Osteocyte (in vitro differentiated cells): ENCODE data around the gene TRIP10. TPM values are rescaled to one million over a fixed set of nuclear protein-coding genes. Genes with fewer than 3 reads are reported as not detected.

ENCODE experiments used
- DNase-seq: peaks from one replicate; pipeline ENCODE4 v3.0.0; 2021; ENCODE audit warnings: mixed read lengths; ENCODE audit not compliant: unreplicated experiment; ENCODE audit errors: extremely low spot score
- H3K27ac Mint-ChIP-seq: one replicate; pipeline ENCODE4 v1.8.0; 2021; ENCODE audit warnings: mild to moderate bottlenecking, mixed read lengths; ENCODE audit not compliant: unreplicated experiment
- H3K27me3 Mint-ChIP-seq: one replicate; pipeline ENCODE4 v1.8.0; 2021; ENCODE audit warnings: mixed read lengths; ENCODE audit not compliant: unreplicated experiment
- H3K36me3 Mint-ChIP-seq: one replicate; pipeline ENCODE4 v1.8.0; 2021; ENCODE audit warnings: mixed read lengths; ENCODE audit not compliant: unreplicated experiment
- H3K4me1 Mint-ChIP-seq: one replicate; pipeline ENCODE4 v1.8.0; 2021; ENCODE audit warnings: mixed read lengths; ENCODE audit not compliant: unreplicated experiment
- H3K4me3 Mint-ChIP-seq: one replicate; pipeline ENCODE4 v1.8.0; 2021; ENCODE audit warnings: mild to moderate bottlenecking, moderate library complexity, mixed read lengths; ENCODE audit not compliant: unreplicated experiment
- H3K9me3 Mint-ChIP-seq: one replicate; pipeline ENCODE4 v1.8.0; 2021; ENCODE audit warnings: mixed read lengths; ENCODE audit not compliant: unreplicated experiment
- total RNA-seq: library from RNA; stranded (reverse); gene quantifications from 2 replicates; pipeline ENCODE4 v1.2.1, GENCODE V29; 2021
- TF ChIP-seq, protein P1 (sequence below): fragments of 200-600 bp; sonication (generic); IDR thresholded peaks from 2 replicates; pipeline ENCODE4 v1.5.0; 2021; ENCODE audit warnings: antibody characterized with exemption, mild to moderate bottlenecking, moderate library complexity

Gene TRIP10
- total RNA-seq, 1 donor from 2014 or later = 53.8 TPM

- no peaks in the 10 kb centered on the region for H3K27me3 Mint-ChIP-seq
- peak overlapping the region; percentile 92 for H3K27ac Mint-ChIP-seq
- peak overlapping the region; percentile 95 for H3K4me3 Mint-ChIP-seq
- peaks cover 5% of the 10 kb centered on the region for H3K36me3 Mint-ChIP-seq
- TF ChIP-seq, protein P1, sequence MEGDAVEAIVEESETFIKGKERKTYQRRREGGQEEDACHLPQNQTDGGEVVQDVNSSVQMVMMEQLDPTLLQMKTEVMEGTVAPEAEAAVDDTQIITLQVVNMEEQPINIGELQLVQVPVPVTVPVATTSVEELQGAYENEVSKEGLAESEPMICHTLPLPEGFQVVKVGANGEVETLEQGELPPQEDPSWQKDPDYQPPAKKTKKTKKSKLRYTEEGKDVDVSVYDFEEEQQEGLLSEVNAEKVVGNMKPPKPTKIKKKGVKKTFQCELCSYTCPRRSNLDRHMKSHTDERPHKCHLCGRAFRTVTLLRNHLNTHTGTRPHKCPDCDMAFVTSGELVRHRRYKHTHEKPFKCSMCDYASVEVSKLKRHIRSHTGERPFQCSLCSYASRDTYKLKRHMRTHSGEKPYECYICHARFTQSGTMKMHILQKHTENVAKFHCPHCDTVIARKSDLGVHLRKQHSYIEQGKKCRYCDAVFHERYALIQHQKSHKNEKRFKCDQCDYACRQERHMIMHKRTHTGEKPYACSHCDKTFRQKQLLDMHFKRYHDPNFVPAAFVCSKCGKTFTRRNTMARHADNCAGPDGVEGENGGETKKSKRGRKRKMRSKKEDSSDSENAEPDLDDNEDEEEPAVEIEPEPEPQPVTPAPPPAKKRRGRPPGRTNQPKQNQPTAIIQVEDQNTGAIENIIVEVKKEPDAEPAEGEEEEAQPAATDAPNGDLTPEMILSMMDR = no peak
- peaks cover 30% of the 10 kb centered on the region for H3K4me1 Mint-ChIP-seq
- no peaks in the 10 kb centered on the region for H3K9me3 Mint-ChIP-seq
- DNase-seq = no peak
These were observed 4.1 kb upstream of the TRIP10 start for GRCh38 chr19:6735181-6735911.

DNA sequence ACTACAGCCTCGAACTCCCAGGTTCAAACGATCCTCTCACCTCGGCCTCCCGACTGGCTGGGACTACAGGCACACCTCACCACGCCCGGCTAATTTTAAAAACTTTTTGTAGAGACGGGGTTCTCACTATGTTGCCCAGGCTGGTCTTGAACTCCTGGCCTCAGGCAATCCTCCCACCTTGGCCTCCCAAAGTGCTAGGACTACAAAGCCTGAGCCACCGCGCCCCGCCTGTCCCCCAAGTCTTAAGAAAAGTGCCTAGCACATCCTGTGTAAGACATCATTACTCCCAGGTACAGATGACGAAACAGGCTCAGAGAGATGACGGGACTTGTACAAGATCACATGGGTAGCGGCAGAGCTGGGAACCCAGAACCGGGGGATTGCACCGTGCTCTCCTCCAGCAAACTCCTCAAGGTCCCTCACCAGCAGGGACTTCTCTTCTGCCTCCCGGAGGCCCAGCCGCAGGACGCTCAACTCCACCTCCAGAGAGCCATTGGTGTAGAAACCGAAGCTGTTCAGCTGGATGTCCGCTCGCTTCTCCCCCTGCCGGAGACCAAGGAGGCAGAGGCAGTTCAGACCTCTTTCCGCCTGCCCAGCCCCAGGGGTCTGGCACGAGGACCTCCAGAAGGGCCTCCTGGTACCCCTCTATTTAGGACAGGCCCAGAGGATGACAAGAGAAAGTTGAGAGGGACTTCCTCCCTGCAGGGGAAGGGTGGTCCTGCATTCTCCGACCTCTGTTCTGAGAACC is 3.1 kb upstream of the TRIP10 start:
- H3K27me3 Mint-ChIP-seq = no peaks in the 10 kb centered on the region
- H3K4me3 Mint-ChIP-seq = peak overlapping the region; percentile 95
- H3K27ac Mint-ChIP-seq = peak overlapping the region; percentile 92
- TF ChIP-seq, protein P1 = peak; percentile 75
- peaks cover 5% of the 10 kb centered on the region for H3K36me3 Mint-ChIP-seq
- DNase-seq = peak; percentile 92
- H3K9me3 Mint-ChIP-seq = no peaks in the 10 kb centered on the region
- H3K4me1 Mint-ChIP-seq = peaks cover 37% of the 10 kb centered on the region

- no peaks in the 10 kb centered on the region for H3K9me3 Mint-ChIP-seq
- peaks cover 41% of the 10 kb centered on the region for H3K4me1 Mint-ChIP-seq
- DNase-seq = no peak
- H3K27me3 Mint-ChIP-seq = no peaks in the 10 kb centered on the region
- peaks cover 5% of the 10 kb centered on the region for H3K36me3 Mint-ChIP-seq
- TF ChIP-seq, protein P1 = peak; percentile 28
- H3K27ac Mint-ChIP-seq = peak overlapping the region; percentile 92
- H3K4me3 Mint-ChIP-seq = peak overlapping the region; percentile 95
These were observed 2.6 kb upstream of the TRIP10 start for GRCh38 chr19:6736917-6737283.

GRCh38 chr19:6737284-6737872 is 2.1 kb upstream of the TRIP10 start, which contains the start of gene GPR108:
Gene GPR108 (minus strand): TSS chr19:6737580. CDS start chr19:6737576, 4 bp downstream.
- TF ChIP-seq, protein P1 = no peak
- H3K27me3 Mint-ChIP-seq = no peaks in the 10 kb centered on the region
- peaks cover 44% of the 10 kb centered on the region for H3K4me1 Mint-ChIP-seq
- peak within 1 kb of the TSS; percentile 95 for H3K4me3 Mint-ChIP-seq
- H3K9me3 Mint-ChIP-seq = no peaks in the 10 kb centered on the region
- H3K27ac Mint-ChIP-seq = peak within 1 kb of the TSS; percentile 97
- DNase-seq = peak; percentile 100
- peaks cover 3% of the 10 kb centered on the region for H3K36me3 Mint-ChIP-seq
